Neural cell (in vitro differentiated cells): ENCODE results near the gene SELENOW. TPM values are rescaled to one million over a fixed set of nuclear protein-coding genes. Genes with fewer than 3 reads are reported as not detected.

Source experiments
- H2AFZ ChIP-seq: fragments of 200-600, 300-800 bp; sonication (generic), shearing (Covaris generic); 2 replicates; pipeline ENCODE4 v1.6.0; 2014; ENCODE audit warnings: low read depth, mild to moderate bottlenecking, antibody characterized with exemption, low read length, moderate library complexity
- H3F3A ChIP-seq: fragments of 200-600 bp; shearing (Covaris generic); 2 replicates; pipeline ENCODE4 v1.6.1; 2016; ENCODE audit warnings: mild to moderate bottlenecking, moderate library complexity, mixed read lengths, antibody characterized with exemption, low read length; ENCODE audit not compliant: insufficient read depth, poor library complexity, severe bottlenecking
- H3K27ac ChIP-seq: fragments of 200-600, 300-800 bp; sonication (generic), shearing (Covaris generic); 2 replicates; pipeline ENCODE4 v1.5.1; 2014; ENCODE audit warnings: mild to moderate bottlenecking, low read length, moderate library complexity
- H3K27me3 ChIP-seq: fragments of 300-800, 200-600 bp; sonication (generic), shearing (Covaris generic); 2 replicates; pipeline ENCODE4 v1.6.0; 2014; ENCODE audit warnings: mild to moderate bottlenecking, low read depth, low read length, moderate library complexity; ENCODE audit not compliant: insufficient read depth
- H3K36me3 ChIP-seq: fragments of 300-800, 200-600 bp; sonication (generic), shearing (Covaris generic); 2 replicates; pipeline ENCODE4 v1.5.1; 2014; ENCODE audit warnings: mild to moderate bottlenecking, antibody characterized with exemption, low read length, moderate library complexity; ENCODE audit not compliant: insufficient read depth
- H3K4me2 ChIP-seq: fragments of 300-800, 200-600 bp; sonication (generic), shearing (Covaris generic); 2 replicates; pipeline ENCODE4 v1.6.0; 2014; ENCODE audit warnings: mild to moderate bottlenecking, low read length
- H3K4me3 ChIP-seq: fragments of 300-800, 200-600 bp; sonication (generic), shearing (Covaris generic); 2 replicates; pipeline ENCODE4 v1.5.1; 2014; ENCODE audit warnings: mild to moderate bottlenecking, low read length, moderate library complexity
- H3K79me2 ChIP-seq: fragments of 200-600 bp; shearing (Covaris generic); replicated peaks from 2 replicates; pipeline ENCODE4 v1.6.0; 2014; ENCODE audit warnings: mild to moderate bottlenecking, low read length, moderate library complexity; ENCODE audit not compliant: insufficient read depth
- H3K9ac ChIP-seq: fragments of 300-800, 200-600 bp; sonication (generic), shearing (Covaris generic); 2 replicates; pipeline ENCODE4 v1.6.1; 2016; ENCODE audit warnings: mild to moderate bottlenecking, low read length, mixed read lengths
- H3K9me2 ChIP-seq: fragments of 200-600 bp; shearing (Covaris generic); 2 replicates; pipeline ENCODE4 v1.6.1; 2016; ENCODE audit warnings: mild to moderate bottlenecking, low read length, mixed read lengths; ENCODE audit not compliant: insufficient read depth
- H3K9me3 ChIP-seq: fragments of 200-600, 300-800 bp; sonication (generic), shearing (Covaris generic); 2 replicates; pipeline ENCODE4 v1.6.1; 2016; ENCODE audit warnings: mild to moderate bottlenecking, mixed run types, low read length, moderate library complexity, mixed read lengths
- H4K20me1 ChIP-seq: fragments of 200-600 bp; shearing (Covaris generic); 2 replicates; pipeline ENCODE4 v1.6.1; 2016; ENCODE audit warnings: mild to moderate bottlenecking, mixed run types; ENCODE audit not compliant: insufficient read depth
- EP300 ChIP-seq: fragments of 450-650 bp; conservative IDR thresholded peaks from 2 replicates; pipeline ENCODE4 v1.6.1; 2014; ENCODE audit warnings: antibody characterized with exemption, mild to moderate bottlenecking, moderate library complexity; ENCODE audit not compliant: poor library complexity, severe bottlenecking
- EZH2 ChIP-seq: fragments of 200-600, 300-800 bp; shearing (Covaris generic), sonication (generic); IDR thresholded peaks from 2 replicates; pipeline ENCODE4 v1.6.1; 2014; ENCODE audit warnings: antibody characterized with exemption, low read length, borderline replicate concordance, mild to moderate bottlenecking; ENCODE audit not compliant: insufficient read depth, poor library complexity, severe bottlenecking
- MXI1 ChIP-seq: fragments of 450-650 bp; conservative IDR thresholded peaks from 2 replicates; pipeline ENCODE4 v1.6.1; 2014; ENCODE audit warnings: antibody characterized with exemption, mild to moderate bottlenecking; ENCODE audit not compliant: poor library complexity, severe bottlenecking
- POLR2AphosphoS5 ChIP-seq: IDR thresholded peaks from 2 replicates; pipeline ENCODE4 v1.6.1; 2012
- RAD21 ChIP-seq: fragments of 450-650 bp; conservative IDR thresholded peaks from 2 replicates; pipeline ENCODE4 v1.6.1; 2014; ENCODE audit warnings: antibody characterized with exemption, mild to moderate bottlenecking, moderate library complexity
- SMC3 ChIP-seq: fragments of 450-650 bp; conservative IDR thresholded peaks from 2 replicates; pipeline ENCODE4 v1.6.1; 2014; ENCODE audit warnings: antibody characterized with exemption, mild to moderate bottlenecking, moderate library complexity; ENCODE audit not compliant: poor library complexity
- TAF1 ChIP-seq: IDR thresholded peaks from 2 replicates; pipeline ENCODE4 v1.6.1; 2012; ENCODE audit warnings: low read depth
- polyA plus RNA-seq: library from polyadenylated mRNA; depleted of rRNA; stranded (reverse); fragments of >200 nt; gene quantifications from 2 replicates; pipeline ENCODE4 v1.2.3, GENCODE V29; 2014
- TF ChIP-seq, protein P1 (sequence below): fragments of 450-650 bp; IDR thresholded peaks from 2 replicates; pipeline ENCODE4 v1.5.1; 2014; ENCODE audit warnings: antibody characterized with exemption, mild to moderate bottlenecking, moderate library complexity; ENCODE audit not compliant: poor library complexity, severe bottlenecking
- TF ChIP-seq, protein P2 (sequence below): IDR thresholded peaks from 2 replicates; pipeline ENCODE4 v1.6.1; 2012; ENCODE audit warnings: borderline replicate concordance

Gene SELENOW
- polyA plus RNA-seq, 1 donor from 2014 or later = 811 TPM

DNA sequence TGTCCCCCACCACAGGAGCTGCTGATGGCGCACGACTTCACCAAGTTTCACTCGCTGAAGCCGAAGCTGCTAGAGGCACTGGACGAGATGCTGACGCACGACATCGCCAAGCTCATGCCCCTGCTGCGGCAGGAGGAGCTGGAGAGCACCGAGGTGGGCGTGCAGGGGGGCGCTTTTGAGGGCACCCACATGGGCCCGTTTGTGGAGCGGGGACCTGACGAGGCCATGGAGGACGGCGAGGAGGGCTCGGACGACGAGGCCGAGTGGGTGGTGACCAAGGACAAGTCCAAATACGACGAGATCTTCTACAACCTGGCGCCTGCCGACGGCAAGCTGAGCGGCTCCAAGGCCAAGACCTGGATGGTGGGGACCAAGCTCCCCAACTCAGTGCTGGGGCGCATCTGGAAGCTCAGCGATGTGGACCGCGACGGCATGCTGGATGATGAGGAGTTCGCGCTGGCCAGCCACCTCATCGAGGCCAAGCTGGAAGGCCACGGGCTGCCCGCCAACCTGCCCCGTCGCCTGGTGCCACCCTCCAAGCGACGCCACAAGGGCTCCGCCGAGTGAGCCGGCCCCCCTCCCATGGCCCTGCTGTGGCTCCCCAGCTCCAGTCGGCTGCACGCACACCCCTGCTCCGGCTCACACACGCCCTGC lies 37.5 kb upstream of the SELENOW start:
- Histone ChIP-seq H3F3A (no peaks in the 10 kb centered on the region), H3K4me2 (no peak overlapping the region), H3K79me2 (peaks cover 2% of the 10 kb centered on the region), H4K20me1 (no peaks in the 10 kb centered on the region), H3K27me3 (no peaks in the 10 kb centered on the region), H3K36me3 (no peaks in the 10 kb centered on the region), H3K9me2 (no peaks in the 10 kb centered on the region), H3K27ac (no peak overlapping the region), H3K9ac (no peak overlapping the region), H2AFZ (no peak overlapping the region), H3K4me3 (no peak overlapping the region), H3K9me3 (no peaks in the 10 kb centered on the region)
- TF ChIP-seq, protein P1, sequence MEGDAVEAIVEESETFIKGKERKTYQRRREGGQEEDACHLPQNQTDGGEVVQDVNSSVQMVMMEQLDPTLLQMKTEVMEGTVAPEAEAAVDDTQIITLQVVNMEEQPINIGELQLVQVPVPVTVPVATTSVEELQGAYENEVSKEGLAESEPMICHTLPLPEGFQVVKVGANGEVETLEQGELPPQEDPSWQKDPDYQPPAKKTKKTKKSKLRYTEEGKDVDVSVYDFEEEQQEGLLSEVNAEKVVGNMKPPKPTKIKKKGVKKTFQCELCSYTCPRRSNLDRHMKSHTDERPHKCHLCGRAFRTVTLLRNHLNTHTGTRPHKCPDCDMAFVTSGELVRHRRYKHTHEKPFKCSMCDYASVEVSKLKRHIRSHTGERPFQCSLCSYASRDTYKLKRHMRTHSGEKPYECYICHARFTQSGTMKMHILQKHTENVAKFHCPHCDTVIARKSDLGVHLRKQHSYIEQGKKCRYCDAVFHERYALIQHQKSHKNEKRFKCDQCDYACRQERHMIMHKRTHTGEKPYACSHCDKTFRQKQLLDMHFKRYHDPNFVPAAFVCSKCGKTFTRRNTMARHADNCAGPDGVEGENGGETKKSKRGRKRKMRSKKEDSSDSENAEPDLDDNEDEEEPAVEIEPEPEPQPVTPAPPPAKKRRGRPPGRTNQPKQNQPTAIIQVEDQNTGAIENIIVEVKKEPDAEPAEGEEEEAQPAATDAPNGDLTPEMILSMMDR = no peak
- TF ChIP-seq EZH2 = no peak
- TF ChIP-seq EP300 = no peak
- TF ChIP-seq, protein P2, sequence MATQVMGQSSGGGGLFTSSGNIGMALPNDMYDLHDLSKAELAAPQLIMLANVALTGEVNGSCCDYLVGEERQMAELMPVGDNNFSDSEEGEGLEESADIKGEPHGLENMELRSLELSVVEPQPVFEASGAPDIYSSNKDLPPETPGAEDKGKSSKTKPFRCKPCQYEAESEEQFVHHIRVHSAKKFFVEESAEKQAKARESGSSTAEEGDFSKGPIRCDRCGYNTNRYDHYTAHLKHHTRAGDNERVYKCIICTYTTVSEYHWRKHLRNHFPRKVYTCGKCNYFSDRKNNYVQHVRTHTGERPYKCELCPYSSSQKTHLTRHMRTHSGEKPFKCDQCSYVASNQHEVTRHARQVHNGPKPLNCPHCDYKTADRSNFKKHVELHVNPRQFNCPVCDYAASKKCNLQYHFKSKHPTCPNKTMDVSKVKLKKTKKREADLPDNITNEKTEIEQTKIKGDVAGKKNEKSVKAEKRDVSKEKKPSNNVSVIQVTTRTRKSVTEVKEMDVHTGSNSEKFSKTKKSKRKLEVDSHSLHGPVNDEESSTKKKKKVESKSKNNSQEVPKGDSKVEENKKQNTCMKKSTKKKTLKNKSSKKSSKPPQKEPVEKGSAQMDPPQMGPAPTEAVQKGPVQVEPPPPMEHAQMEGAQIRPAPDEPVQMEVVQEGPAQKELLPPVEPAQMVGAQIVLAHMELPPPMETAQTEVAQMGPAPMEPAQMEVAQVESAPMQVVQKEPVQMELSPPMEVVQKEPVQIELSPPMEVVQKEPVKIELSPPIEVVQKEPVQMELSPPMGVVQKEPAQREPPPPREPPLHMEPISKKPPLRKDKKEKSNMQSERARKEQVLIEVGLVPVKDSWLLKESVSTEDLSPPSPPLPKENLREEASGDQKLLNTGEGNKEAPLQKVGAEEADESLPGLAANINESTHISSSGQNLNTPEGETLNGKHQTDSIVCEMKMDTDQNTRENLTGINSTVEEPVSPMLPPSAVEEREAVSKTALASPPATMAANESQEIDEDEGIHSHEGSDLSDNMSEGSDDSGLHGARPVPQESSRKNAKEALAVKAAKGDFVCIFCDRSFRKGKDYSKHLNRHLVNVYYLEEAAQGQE = no peak
- no peak for TF ChIP-seq POLR2AphosphoS5
- TF ChIP-seq RAD21 = no peak
- no peak for TF ChIP-seq SMC3
- no peak for TF ChIP-seq MXI1
- no peak for TF ChIP-seq TAF1

DNA sequence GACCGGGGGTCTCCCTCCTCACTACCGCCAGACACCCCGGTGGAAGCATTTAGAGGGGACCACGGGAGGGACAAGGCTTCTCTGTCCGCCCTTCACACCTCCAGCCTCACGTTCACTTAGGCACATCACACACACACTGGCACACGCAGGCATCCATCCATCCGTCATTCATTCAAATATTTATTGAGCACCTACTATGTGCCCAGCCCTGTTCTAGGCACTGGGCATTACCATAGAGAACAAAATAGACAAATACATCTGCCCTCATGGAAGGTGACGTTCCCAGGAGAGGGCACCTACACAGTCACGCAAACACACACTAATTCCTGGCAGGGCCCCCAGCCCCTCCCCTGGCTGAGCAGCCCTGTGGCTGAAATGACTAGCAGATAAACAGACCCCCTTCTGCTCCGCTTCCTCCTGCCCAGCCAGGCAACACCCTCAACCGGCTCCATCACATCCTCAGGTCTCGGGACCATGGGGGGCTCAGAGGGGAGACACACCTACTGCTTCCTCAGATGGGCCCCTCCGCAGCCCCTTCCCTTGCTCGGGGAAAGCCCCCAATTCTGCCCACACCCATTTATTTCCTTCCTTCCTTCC lies 36.9 kb upstream of the SELENOW start:
- H3K36me3 ChIP-seq = no peaks in the 10 kb centered on the region
- H3K9me3 ChIP-seq = no peaks in the 10 kb centered on the region
- no peaks in the 10 kb centered on the region for H3K27me3 ChIP-seq
- no peaks in the 10 kb centered on the region for H3F3A ChIP-seq
- peaks cover 9% of the 10 kb centered on the region for H3K79me2 ChIP-seq
- H2AFZ ChIP-seq = no peak overlapping the region
- H4K20me1 ChIP-seq = no peaks in the 10 kb centered on the region
- H3K4me2 ChIP-seq = no peak overlapping the region
- TF ChIP-seq, protein P2 = no peak
- TF ChIP-seq TAF1 (no peak), SMC3 (no peak)
- H3K27ac ChIP-seq = no peak overlapping the region
- H3K4me3 ChIP-seq = no peak overlapping the region
- no peak overlapping the region for H3K9ac ChIP-seq
- H3K9me2 ChIP-seq = no peaks in the 10 kb centered on the region
